HFF-Myc (cell line): Measurements from ENCODE around the gene IFNGR1.

ENCODE experiments used
- DNase-seq: peaks from one replicate; pipeline ENCODE4 v3.0.0-alpha.2; 2011; ENCODE audit warnings: low read depth; ENCODE audit errors: extremely low read depth
- H3K4me3 ChIP-seq: replicated peaks from 2 replicates; pipeline ENCODE4 v1.5.1; 2011; ENCODE audit warnings: low read depth, mild to moderate bottlenecking, control low read depth, low read length
- TF ChIP-seq, protein P1 (sequence below): IDR thresholded peaks from 2 replicates; pipeline ENCODE4 v1.5.1; 2012; ENCODE audit warnings: mild to moderate bottlenecking, low read depth, low read length, control low read depth; ENCODE audit errors: missing control alignments

IFNGR1 gene

DNA sequence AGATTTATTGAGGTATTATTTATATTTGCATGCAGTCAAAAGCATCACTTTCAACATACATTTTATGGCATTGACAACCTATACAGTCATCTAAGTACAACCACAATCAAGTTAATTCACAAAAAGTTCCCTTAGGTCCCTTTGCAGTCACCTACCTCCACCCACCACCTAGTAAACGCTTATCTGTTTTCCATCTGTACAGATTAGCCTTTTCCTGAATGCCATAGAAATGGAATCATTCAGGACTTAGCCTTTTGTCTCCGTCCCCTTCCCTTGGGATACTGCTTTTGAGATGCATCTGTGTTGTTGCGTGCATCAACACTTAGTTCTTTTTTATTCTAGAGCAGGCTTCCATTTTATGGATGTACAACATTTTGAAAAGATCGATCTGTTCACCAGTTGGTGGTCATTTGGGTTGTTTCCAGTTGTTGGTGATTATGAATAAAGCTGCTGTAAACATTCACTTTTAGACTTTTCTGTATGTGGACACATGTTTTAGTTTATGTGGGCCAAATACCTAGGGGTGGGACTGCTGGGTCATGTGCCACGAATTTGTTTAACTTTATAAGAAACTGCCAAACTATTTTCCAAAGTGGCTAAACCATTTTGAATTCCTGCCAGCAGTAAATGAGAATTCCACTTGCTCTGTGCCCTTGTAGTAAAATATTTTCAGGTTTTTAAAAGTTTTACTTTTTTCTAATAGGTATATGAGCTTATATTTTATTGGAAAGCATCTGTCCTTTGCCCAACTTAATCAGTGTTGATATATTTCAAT, 17.6 kb upstream of the IFNGR1 start:
- DNase-seq: no peak
- TF ChIP-seq, protein P1, sequence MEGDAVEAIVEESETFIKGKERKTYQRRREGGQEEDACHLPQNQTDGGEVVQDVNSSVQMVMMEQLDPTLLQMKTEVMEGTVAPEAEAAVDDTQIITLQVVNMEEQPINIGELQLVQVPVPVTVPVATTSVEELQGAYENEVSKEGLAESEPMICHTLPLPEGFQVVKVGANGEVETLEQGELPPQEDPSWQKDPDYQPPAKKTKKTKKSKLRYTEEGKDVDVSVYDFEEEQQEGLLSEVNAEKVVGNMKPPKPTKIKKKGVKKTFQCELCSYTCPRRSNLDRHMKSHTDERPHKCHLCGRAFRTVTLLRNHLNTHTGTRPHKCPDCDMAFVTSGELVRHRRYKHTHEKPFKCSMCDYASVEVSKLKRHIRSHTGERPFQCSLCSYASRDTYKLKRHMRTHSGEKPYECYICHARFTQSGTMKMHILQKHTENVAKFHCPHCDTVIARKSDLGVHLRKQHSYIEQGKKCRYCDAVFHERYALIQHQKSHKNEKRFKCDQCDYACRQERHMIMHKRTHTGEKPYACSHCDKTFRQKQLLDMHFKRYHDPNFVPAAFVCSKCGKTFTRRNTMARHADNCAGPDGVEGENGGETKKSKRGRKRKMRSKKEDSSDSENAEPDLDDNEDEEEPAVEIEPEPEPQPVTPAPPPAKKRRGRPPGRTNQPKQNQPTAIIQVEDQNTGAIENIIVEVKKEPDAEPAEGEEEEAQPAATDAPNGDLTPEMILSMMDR: no peak
- H3K4me3 ChIP-seq: no peak overlapping the region

DNA sequence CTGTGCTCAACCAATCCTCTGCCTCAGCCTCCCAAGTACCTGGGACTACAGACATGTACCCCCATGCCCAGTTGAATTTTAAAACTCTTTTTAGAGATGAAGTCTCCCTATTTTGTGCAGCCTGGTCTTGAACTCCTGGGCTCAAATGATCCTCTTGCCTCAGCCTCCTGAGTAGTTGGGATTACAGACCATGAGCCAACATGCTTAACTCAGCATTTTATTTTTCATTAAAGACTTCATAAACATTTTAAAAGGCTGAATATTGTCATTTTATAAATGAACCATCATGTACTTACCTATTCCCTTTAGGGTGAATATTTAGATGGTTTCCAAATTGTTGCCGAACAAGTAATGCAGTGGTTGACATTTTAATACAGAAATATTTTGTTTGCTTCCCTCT, 16.5 kb upstream of the IFNGR1 start:
- no peak for DNase-seq
- no peak overlapping the region for H3K4me3 ChIP-seq
- TF ChIP-seq, protein P1: no peak

DNA sequence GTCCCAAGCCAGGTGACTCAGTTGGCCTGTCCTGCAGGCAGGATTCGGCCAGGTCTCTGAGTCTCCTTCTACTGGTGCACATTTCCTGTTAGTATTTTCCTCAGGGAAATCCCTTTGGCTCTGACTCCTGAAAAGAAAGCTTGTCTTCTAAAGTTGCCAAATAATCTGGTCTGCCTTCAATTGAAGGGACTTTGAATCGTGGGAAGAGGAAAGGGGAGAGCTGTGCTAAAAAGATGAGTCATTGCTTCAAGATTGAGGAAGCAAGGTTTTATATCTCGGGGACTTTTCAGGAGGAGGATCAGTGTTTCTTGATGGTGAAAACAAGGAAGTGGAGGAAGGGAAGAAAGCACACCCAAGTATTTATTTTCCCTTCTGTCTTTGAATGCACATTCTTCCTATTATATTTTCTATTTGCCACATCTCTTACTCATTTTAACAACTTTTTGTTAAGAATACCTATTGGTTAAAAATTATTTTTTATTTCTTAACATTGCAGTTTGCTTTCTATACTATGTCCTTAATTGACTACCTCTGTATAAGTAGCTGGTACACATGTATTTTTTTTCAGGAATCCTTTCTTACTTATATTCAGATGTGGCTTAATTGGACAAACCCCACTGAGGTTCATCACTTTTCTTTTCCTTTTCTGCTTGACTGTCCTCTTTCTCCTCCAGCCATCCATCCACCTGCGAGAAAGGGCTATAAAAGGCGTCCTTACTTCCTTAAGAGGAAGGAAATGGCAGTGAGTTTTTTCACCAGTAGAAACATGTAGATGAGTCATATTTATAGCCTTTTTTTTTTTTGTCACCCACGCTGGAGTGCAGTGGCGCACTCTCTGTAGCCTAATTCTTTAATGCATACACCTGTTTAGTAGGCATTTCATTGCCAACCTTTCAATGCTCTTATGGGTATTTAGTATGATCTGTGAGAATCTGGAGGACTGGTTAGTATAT, 15.0 kb upstream of the IFNGR1 start:
- TF ChIP-seq, protein P1: no peak
- no peak for DNase-seq
- no peak overlapping the region for H3K4me3 ChIP-seq

DNA sequence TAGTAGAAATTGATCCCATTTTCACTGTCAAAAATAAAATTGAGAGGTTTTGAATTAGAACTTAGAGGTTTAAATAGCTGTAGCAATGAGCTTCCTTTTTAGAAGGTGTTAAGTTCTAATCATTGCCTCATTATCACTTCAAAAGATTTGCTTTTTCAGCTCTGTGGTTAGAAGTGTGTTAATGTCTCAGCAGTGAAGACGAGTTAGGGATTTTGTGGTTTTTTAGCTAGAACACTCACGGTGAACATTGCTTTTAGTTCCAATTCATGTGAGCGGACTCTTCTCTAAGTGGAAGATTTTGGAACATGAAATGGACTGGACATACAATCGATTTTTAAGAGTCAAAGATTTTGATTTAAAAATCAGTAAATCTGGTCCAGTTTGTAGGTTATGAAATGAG, 12.7 kb upstream of the IFNGR1 start:
- TF ChIP-seq, protein P1: no peak
- no peak overlapping the region for H3K4me3 ChIP-seq
- no peak for DNase-seq

DNA sequence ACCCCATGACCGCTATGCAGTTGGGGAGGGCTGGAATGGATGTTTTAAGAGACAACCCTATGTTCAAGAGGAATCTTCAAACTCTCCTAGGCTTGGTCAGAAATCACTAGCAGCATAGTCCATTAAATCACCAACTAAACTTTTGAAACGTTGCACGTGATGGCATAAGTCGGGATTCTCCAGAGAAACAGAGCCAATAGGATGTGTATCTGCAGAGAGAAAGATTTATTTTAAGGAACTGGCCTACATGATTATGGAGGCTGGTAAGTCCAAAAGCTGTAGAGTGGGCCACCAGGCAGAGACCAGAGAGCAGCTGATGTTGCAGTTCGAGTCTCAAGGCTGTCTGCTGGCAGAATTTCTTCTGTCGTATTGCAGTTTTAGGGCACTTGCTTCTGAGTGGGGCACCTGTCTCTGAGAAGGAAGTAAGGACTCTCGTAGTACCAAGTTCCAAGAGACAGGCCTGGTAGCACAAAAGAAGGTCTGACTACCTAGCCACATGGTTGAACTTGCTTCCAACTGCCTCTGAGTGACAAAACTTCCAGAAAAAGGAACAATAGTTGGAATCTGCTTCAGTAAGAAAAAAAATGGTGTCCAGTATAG, 11.9 kb upstream of the IFNGR1 start:
- TF ChIP-seq, protein P1: no peak

DNA sequence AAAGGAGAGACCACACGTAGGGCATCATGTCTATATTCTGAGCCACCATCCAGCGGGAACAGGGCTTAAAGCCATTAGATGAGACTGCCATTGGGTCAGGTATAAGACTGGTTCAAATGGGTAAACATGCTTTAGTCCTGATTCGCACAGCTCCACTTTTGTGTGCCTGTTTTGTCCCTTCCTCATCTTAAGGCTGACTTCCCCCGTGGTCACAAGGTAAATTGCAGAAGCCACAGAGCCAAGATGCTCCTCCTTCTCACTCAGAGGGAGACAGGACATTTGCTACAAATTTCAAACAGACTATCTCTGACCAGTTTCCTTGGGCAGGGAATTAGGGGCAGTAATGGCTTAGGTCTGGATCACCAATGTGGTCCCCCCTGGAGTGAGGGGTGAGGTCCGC, 11.4 kb upstream of the IFNGR1 start:
- DNase-seq: no peak
- TF ChIP-seq, protein P1: no peak
- no peak overlapping the region for H3K4me3 ChIP-seq

More for the DNA sequence above, 11.9 kb upstream of the IFNGR1 start:
- DNase-seq: no peak
- H3K4me3 ChIP-seq: no peak overlapping the region
